ENCODE data around the gene HOXD9.

GRCh38 chr2:176100547-176101140 is 21.9 kb upstream of the HOXD9 start:
- no peak for TF ChIP-seq CTCF (IDR thresholded peaks at IDR 0.05; ENCODE audit: poor library complexity, severe bottlenecking)
- no peak for TF ChIP-seq RAD21 (conservative IDR thresholded peaks at IDR 0.05)
- TF ChIP-seq POLR2AphosphoS5 (IDR thresholded peaks at IDR 0.05) = peak; percentile 13
- no peak for TF ChIP-seq EZH2 (IDR thresholded peaks at IDR 0.05; ENCODE audit: borderline replicate concordance, insufficient read depth, low read length, poor library complexity, severe bottlenecking)
- TF ChIP-seq SMC3 (conservative IDR thresholded peaks at IDR 0.05; ENCODE audit: poor library complexity) = no peak
- no peak for TF ChIP-seq MXI1 (conservative IDR thresholded peaks at IDR 0.05; ENCODE audit: poor library complexity, severe bottlenecking)

Data from neural cell (in vitro differentiated cells).